CD4-positive, alpha-beta T cell (primary cell): ENCODE results near the gene CACUL1. TPM values are rescaled to one million over a fixed set of nuclear protein-coding genes. Genes with fewer than 3 reads are reported as not detected.

Experiments used
- ATAC-seq: fragments of 200-7000 bp; cut with Tn5 transposase; one replicate; pipeline ENCODE4 v1.10.0; 2022; ENCODE audit warnings: mild to moderate bottlenecking; ENCODE audit not compliant: poor library complexity
- CTCF ChIA-PET: fragments of 350-600 bp; sonication (Branson Sonifier 250); formaldehyde crosslinking; loops from one replicate; lab custom pipeline; 2021; ENCODE audit warnings: antibody characterized with exemption, inconsistent platforms; lab: Charles Lee
- POLR2A ChIA-PET: fragments of 350-600 bp; sonication (Branson Sonifier 250); formaldehyde crosslinking; loops from one replicate; lab custom pipeline; 2021; ENCODE audit warnings: antibody characterized with exemption, inconsistent platforms; lab: Charles Lee
- DNase-seq, 14 experiments: peaks; one replicate each; pipeline ENCODE4 v3.0.0-alpha.2; 2013 to 2020; ENCODE audit warnings: mixed read lengths in 2 of 14
- H3K27ac ChIP-seq, 2 donors: one replicate each; pipeline versions ENCODE4 v1.5.1 to v1.7.0; 2013; ENCODE audit warnings: low read length in 2 of 2, low read depth in 1 of 2, mild to moderate bottlenecking in 1 of 2
- H3K27me3 ChIP-seq, 2 experiments: 1 replicate in 1 of 2; 2 replicates in 1 of 2; pipeline versions ENCODE4 v1.6.1 to v1.7.0; 2013; ENCODE audit warnings: low read length in 2 of 2, control low read depth in 1 of 2, mild to moderate bottlenecking in 1 of 2, moderate library complexity in 1 of 2; ENCODE audit not compliant: insufficient read depth in 2 of 2, control insufficient read depth in 1 of 2
- H3K36me3 ChIP-seq: one replicate; pipeline ENCODE4 v1.6.1; 2013; ENCODE audit warnings: low read length, control low read depth; ENCODE audit not compliant: insufficient read depth
- H3K4me1 ChIP-seq: one replicate; pipeline ENCODE4 v1.6.1; 2013; ENCODE audit warnings: low read length, control low read depth; ENCODE audit not compliant: insufficient read depth
- H3K4me3 ChIP-seq: one replicate; pipeline ENCODE4 v1.5.1; 2013; ENCODE audit warnings: mild to moderate bottlenecking, low read length, moderate library complexity
- H3K9me3 ChIP-seq, 2 experiments: 1 replicate in 1 of 2; 2 replicates in 1 of 2; pipeline versions ENCODE4 v1.6.1 to v1.7.0; 2013; ENCODE audit warnings: low read length in 2 of 2, mild to moderate bottlenecking in 2 of 2, control low read depth in 1 of 2, moderate library complexity in 1 of 2; ENCODE audit not compliant: control insufficient read depth in 1 of 2, insufficient read depth in 1 of 2
- H3K27ac Mint-ChIP-seq: one replicate; pipeline ENCODE4 v1.8.0; 2020; ENCODE audit warnings: mixed read lengths
- H3K27me3 Mint-ChIP-seq: one replicate; pipeline ENCODE4 v1.8.0; 2021; ENCODE audit warnings: mixed read lengths
- H3K36me3 Mint-ChIP-seq: one replicate; pipeline ENCODE4 v1.8.0; 2021; ENCODE audit warnings: low read depth, mixed read lengths
- H3K4me1 Mint-ChIP-seq: one replicate; pipeline ENCODE4 v1.8.0; 2021; ENCODE audit warnings: low read depth, mixed read lengths
- H3K4me3 Mint-ChIP-seq: one replicate; pipeline ENCODE4 v1.8.0; 2020; ENCODE audit warnings: mild to moderate bottlenecking, mixed read lengths
- H3K9me3 Mint-ChIP-seq: one replicate; pipeline ENCODE4 v1.8.0; 2020; ENCODE audit warnings: mixed read lengths
- intact Hi-C, 2 experiments: fragments of 100-400 bp; cut with DNase I in 1 of 2; cut with micrococcal nuclease in 1 of 2; formaldehyde crosslinking; loops; one replicate each; pipeline versions ENCODE4 v1.15.1 to v1.9.0; 2023 to 2025; cut with DNase I, micrococcal nuclease
- total RNA-seq, 174 experiments: library from RNA in 2 of 174; stranded (reverse) in 2 of 174; gene quantifications; one replicate each; pipeline ENCODE4 v1.2.3 and lab custom pipeline; 2021 to 2026
- TF ChIP-seq, protein P1 (sequence below): fragments of 200-600 bp; IDR thresholded peaks from one replicate; pipeline ENCODE4 v1.8.0; 2022; ENCODE audit warnings: antibody characterized with exemption, mild to moderate bottlenecking

The CACUL1 gene
- total RNA-seq, 2 experiments from 2014 or later = 36.7 to 37.4 TPM

DNA sequence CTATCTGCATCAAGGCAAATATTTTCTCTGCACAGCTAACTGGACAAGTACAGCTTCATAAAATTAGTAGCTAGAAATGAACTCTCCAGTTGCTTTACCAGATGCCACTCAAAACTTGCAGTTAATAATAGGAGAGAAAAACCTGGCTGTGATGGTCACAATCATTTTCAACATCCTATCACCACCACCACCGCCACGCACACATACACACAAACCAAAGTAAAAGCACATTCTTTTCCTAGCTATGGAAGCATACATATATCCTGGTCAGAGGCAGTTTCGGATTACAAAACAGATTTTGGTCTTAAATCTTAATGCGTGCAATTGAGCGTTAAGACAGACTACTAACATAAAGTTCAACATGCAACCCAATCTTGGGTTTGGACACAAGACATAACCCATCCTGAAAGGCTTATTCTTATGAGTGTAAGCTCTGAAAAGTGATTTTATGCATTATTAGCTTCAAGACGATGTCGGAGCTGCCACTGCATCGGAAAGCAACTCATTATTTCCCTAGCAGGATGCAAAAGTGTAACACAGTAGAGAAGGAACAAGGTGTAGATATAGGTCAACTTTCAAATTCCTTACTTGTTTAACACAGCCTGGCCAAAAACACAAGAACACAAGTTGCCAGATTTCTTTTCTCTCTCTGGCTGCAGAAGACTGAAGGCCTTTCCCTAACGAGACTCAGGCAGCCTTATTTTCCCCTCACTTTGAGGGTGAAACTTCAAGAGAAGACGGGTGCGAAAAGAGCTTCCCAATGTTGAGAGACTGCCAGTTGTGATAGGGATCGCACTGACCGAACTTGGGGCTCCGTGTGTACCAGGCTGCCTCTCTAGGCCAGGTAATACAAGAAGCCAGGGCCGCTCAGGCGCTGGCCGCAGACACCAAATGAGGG is 1.2 kb downstream of the CACUL1 start:
- Histone ChIP-seq H3K27ac (peak overlapping the region in 1 of 2 donors; percentile 79), H3K36me3 (no peaks in the 10 kb centered on the region), H3K4me3 (peak overlapping the region; percentile 91), H3K27me3 (no peaks in the 10 kb centered on the region), H3K4me1 (peaks cover 30% of the 10 kb centered on the region), H3K9me3 (no peaks in the 10 kb centered on the region)
- Mint-ChIP-seq H3K9me3 (no peaks in the 10 kb centered on the region), H3K27me3 (no peaks in the 10 kb centered on the region), H3K27ac (peak overlapping the region; percentile 94), H3K4me1 (peaks cover 57% of the 10 kb centered on the region), H3K36me3 (peaks cover 26% of the 10 kb centered on the region), H3K4me3 (peak overlapping the region; percentile 96)
- ATAC-seq (no peak), DNase-seq (no peak)
- TF ChIP-seq, protein P1, sequence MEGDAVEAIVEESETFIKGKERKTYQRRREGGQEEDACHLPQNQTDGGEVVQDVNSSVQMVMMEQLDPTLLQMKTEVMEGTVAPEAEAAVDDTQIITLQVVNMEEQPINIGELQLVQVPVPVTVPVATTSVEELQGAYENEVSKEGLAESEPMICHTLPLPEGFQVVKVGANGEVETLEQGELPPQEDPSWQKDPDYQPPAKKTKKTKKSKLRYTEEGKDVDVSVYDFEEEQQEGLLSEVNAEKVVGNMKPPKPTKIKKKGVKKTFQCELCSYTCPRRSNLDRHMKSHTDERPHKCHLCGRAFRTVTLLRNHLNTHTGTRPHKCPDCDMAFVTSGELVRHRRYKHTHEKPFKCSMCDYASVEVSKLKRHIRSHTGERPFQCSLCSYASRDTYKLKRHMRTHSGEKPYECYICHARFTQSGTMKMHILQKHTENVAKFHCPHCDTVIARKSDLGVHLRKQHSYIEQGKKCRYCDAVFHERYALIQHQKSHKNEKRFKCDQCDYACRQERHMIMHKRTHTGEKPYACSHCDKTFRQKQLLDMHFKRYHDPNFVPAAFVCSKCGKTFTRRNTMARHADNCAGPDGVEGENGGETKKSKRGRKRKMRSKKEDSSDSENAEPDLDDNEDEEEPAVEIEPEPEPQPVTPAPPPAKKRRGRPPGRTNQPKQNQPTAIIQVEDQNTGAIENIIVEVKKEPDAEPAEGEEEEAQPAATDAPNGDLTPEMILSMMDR = no peak
- intact Hi-C loops = loop anchor here (2.0 to 10.0 kb wide), 8 partner anchors 21 to 1379 kb away; partner anchors contain the start of genes FAM204A (in 2 of the 2), SFXN4 (in 2 of the 2), NANOS1 (in 1 of the 2) and PDZD8 (in 1 of the 2)
- ChIA-PET POLR2A (interaction anchor here (0.7 to 4.0 kb wide), 10 partner anchors 15 to 1139 kb away, joined by 3 to 92 read pairs (median 4); partner anchors contain the start of genes RGS10 and SEC23IP), CTCF (interaction anchor here (0.6 to 2.8 kb wide), 6 partner anchors 15 to 185 kb away, joined by 3 to 14 read pairs (median 3); no protein-coding TSS in a partner anchor)

DNA sequence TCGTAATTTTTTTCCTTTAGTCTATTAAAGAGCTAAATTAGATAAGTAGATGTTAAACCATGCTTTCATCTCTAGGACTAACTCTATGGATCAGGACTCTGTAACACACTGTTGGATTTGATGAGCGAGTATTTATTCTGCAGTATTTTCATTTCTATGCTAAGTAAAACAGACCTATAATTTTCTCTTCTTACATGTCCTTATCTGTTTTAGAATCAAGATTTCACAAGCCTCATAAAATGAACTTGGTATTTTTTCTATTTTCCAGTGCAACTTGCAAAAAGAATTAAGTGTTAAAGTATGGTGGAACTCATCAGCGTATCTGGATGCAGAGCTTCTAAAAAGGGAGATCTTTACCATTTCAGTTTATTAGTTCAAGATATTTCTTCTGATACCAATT is 2.4 kb downstream of the CACUL1 start:
- Histone ChIP-seq H3K36me3 (peaks cover 3% of the 10 kb centered on the region), H3K27me3 (no peaks in the 10 kb centered on the region), H3K9me3 (no peaks in the 10 kb centered on the region), H3K4me3 (no peak overlapping the region), H3K27ac (no peak overlapping the region), H3K4me1 (peaks cover 33% of the 10 kb centered on the region)
- Mint-ChIP-seq H3K27ac (peak overlapping the region; percentile 46), H3K27me3 (no peaks in the 10 kb centered on the region), H3K9me3 (no peaks in the 10 kb centered on the region), H3K36me3 (peaks cover 31% of the 10 kb centered on the region), H3K4me3 (peak overlapping the region; percentile 85), H3K4me1 (peaks cover 68% of the 10 kb centered on the region)
- no peak for DNase-seq
- no peak for ATAC-seq
- intact Hi-C loops = loop anchor here (5.0 to 10.0 kb wide), 6 partner anchors 275 to 1378 kb away; partner anchors contain the start of genes FAM204A (in 2 of the 2), SFXN4 (in 2 of the 2), NANOS1 (in 1 of the 2) and PDZD8 (in 1 of the 2)
- ChIA-PET CTCF (no interaction called here), POLR2A (interaction anchor here (0.6 to 4.0 kb wide), 2 partner anchors 20 to 328 kb away, joined by 3 to 92 read pairs; no protein-coding TSS in a partner anchor)
- TF ChIP-seq, protein P1 = no peak

DNA sequence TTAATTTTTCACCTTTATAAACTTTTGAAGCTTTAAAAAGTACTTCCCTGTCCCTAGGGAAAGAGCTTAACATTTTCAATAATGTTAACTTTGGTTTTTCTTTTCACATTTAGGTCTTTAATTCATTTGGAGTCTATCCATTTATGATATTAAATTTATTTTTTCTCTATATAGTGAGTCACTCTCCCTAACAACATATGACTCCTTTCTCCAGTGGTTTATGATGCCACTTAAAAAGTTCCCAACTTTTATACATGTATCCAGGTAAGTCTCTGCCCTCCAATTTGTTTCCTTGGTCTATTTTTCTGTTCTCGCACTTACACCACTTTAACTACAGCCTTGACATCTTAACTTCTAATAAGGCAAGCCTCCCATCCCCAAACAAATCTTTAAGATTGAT is 3.5 kb downstream of the CACUL1 start:
- H3K27me3 Mint-ChIP-seq = no peaks in the 10 kb centered on the region
- Histone ChIP-seq H3K4me1 (peaks cover 38% of the 10 kb centered on the region), H3K9me3 (no peaks in the 10 kb centered on the region), H3K36me3 (peaks cover 3% of the 10 kb centered on the region), H3K4me3 (no peak overlapping the region), H3K27ac (no peak overlapping the region), H3K27me3 (no peaks in the 10 kb centered on the region)
- peak overlapping the region; percentile 21 for H3K4me3 Mint-ChIP-seq
- TF ChIP-seq, protein P1 = no peak
- POLR2A ChIA-PET = interaction anchor here (0.7 kb wide), 1 partner anchor 19 kb away, joined by 3 read pairs; no protein-coding TSS in a partner anchor
- no peak for ATAC-seq
- H3K27ac Mint-ChIP-seq = no peak overlapping the region
- peaks cover 40% of the 10 kb centered on the region for H3K36me3 Mint-ChIP-seq
- no peaks in the 10 kb centered on the region for H3K9me3 Mint-ChIP-seq
- intact Hi-C loops = loop anchor here (5.0 to 10.0 kb wide), 6 partner anchors 276 to 1376 kb away; partner anchors contain the start of genes FAM204A (in 2 of the 2), SFXN4 (in 2 of the 2), NANOS1 (in 1 of the 2) and PDZD8 (in 1 of the 2)
- H3K4me1 Mint-ChIP-seq = peaks cover 80% of the 10 kb centered on the region
- no peak for DNase-seq
- CTCF ChIA-PET = interaction anchor here (1.4 kb wide), 1 partner anchor 183 kb away, joined by 6 read pairs; no protein-coding TSS in a partner anchor
